H1 (cell line): ENCODE measurements around the gene PIK3R3. TPM values are rescaled to one million over a fixed set of nuclear protein-coding genes. Genes with fewer than 3 reads are reported as not detected.

Experiments
- CEBPB ChIP-seq: IDR thresholded peaks from 2 replicates; pipeline ENCODE4 v1.6.1; 2012; ENCODE audit warnings: low read depth, low read length
- GTF2F1 ChIP-seq: IDR thresholded peaks from 2 replicates; pipeline ENCODE4 v1.6.1; 2012; ENCODE audit warnings: low read depth, low read length, improper control_type of control experiment, borderline replicate concordance
- MAFK ChIP-seq: IDR thresholded peaks from 2 replicates; pipeline ENCODE4 v1.6.1; 2012; ENCODE audit warnings: low read depth, mild to moderate bottlenecking, improper control_type of control experiment, low read length
- SP2 ChIP-seq: IDR thresholded peaks from 2 replicates; pipeline ENCODE4 v1.6.1; 2012; ENCODE audit warnings: mild to moderate bottlenecking, low read length, inconsistent platforms
- SRF ChIP-seq: IDR thresholded peaks from 2 replicates; pipeline ENCODE4 v1.6.1; 2011; ENCODE audit warnings: mild to moderate bottlenecking, low read depth, low read length, moderate library complexity
- polyA plus RNA-seq, 7 experiments: library from polyadenylated mRNA; depleted of rRNA in 3 of 7; stranded (reverse) in 5 of 7; unstranded in 2 of 7; fragments of >200 nt in 5 of 7; fragments of 200-250 nt in 2 of 7; gene quantifications; 1 replicate in 5 of 7; 2 replicates in 1 of 7; 4 replicates in 1 of 7; pipeline versions ENCODE4 v1.2.1 to v1.2.3, GENCODE V29; 2011 to 2013; ENCODE audit warnings: missing spikeins in 2 of 7, mixed read lengths in 2 of 7
- total RNA-seq: library from RNA; stranded (reverse); fragmentation: NEBNext Ultra II Directional; extraction: Animal tissue kit (Norgen Biotek cat#: 25700); gene quantifications from 2 replicates; pipeline ENCODE4 v1.2.1, GENCODE V29; 2021

PIK3R3 gene
- total and polyA plus RNA-seq, 2 of the 8 experiments (the other 6 are each of a cell fraction or from before 2014, with no cell fraction given), result 5.3 to 13.6 TPM

GRCh38 chr1:46004492-46004891 is 127.9 kb downstream of the PIK3R3 start (continued):
- no peak for TF ChIP-seq MAFK
- TF ChIP-seq GTF2F1, result no peak
- TF ChIP-seq CEBPB, result no peak
- no peak for TF ChIP-seq SRF
- no peak for TF ChIP-seq SP2
